SK-N-MC (cell line): Measurements from ENCODE around the gene DENND6A.

Experiments used
- EZH2 ChIP-seq: fragments of 200-600 bp; sonication (generic); IDR thresholded peaks from one replicate; pipeline ENCODE4 v1.6.1; 2017; ENCODE audit warnings: antibody characterized with exemption
- FOXP2 ChIP-seq: optimal IDR thresholded peaks from 2 replicates; pipeline ENCODE3; 2011; ENCODE audit warnings: mild to moderate bottlenecking, moderate library complexity; ENCODE audit not compliant: insufficient read depth; ENCODE audit errors: extremely low read length, control extremely low read depth

DNA sequence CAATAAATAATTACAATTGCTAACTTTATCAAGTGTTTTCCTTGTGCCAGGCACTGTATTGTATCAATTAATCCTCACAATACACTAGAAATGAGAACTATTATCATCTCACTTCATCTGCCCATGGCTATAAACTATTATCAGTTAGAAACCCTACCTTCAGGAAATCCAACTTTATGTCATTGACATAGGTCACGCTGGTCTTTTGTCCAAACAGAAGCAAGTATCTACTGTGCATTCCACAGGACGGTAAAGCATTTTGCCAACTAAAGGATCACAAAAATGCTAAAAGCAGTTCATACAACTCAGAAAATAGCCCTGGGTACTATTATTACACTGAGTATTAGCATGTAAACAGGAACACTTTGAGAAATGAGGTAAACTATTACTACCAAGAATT, 9.6 kb downstream of the DENND6A start:
- no peak for TF ChIP-seq EZH2
- no peak for TF ChIP-seq FOXP2
